DND-41 (cell line): Measurements from ENCODE around the gene WWTR1.

ENCODE experiments used
- EZH2 ChIP-seq: IDR thresholded peaks from 3 replicates; pipeline ENCODE4 v1.6.1; 2012; ENCODE audit warnings: borderline replicate concordance, low read depth, mild to moderate bottlenecking, moderate library complexity, low read length, inconsistent platforms; ENCODE audit not compliant: severe bottlenecking
- TF ChIP-seq, protein P1 (sequence below): IDR thresholded peaks from 2 replicates; pipeline ENCODE4 v1.5.1; 2012; ENCODE audit warnings: borderline replicate concordance, low read length, moderate library complexity, mild to moderate bottlenecking; ENCODE audit not compliant: poor library complexity, severe bottlenecking; ENCODE audit errors: extremely low read depth

DNA sequence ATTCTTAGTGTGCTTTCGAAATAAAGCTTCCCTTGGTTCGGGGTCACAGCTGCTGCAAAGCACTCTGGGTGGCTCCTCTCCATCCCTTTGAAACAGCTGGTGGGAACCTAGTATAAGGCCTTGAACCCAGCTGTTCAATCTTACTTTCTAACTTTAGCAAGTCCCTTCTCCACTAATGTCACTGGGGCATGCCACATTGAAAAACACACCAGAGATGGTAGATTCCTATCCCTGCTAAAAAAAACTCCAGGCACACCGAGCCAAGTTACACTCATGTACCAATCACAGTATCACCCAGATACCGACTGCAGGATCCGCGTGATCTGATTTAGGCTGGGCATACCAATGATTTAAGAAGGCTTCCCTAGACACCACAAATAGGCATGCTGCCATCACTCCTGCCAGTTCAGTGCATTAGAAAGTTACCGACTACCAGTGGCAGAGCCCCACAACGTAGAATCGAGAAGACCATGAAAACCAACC lies 65.0 kb downstream of the WWTR1 start:
- TF ChIP-seq, protein P1, sequence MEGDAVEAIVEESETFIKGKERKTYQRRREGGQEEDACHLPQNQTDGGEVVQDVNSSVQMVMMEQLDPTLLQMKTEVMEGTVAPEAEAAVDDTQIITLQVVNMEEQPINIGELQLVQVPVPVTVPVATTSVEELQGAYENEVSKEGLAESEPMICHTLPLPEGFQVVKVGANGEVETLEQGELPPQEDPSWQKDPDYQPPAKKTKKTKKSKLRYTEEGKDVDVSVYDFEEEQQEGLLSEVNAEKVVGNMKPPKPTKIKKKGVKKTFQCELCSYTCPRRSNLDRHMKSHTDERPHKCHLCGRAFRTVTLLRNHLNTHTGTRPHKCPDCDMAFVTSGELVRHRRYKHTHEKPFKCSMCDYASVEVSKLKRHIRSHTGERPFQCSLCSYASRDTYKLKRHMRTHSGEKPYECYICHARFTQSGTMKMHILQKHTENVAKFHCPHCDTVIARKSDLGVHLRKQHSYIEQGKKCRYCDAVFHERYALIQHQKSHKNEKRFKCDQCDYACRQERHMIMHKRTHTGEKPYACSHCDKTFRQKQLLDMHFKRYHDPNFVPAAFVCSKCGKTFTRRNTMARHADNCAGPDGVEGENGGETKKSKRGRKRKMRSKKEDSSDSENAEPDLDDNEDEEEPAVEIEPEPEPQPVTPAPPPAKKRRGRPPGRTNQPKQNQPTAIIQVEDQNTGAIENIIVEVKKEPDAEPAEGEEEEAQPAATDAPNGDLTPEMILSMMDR: no peak
- no peak for TF ChIP-seq EZH2
